ENCODE data around the gene PLA2R1.

DNA sequence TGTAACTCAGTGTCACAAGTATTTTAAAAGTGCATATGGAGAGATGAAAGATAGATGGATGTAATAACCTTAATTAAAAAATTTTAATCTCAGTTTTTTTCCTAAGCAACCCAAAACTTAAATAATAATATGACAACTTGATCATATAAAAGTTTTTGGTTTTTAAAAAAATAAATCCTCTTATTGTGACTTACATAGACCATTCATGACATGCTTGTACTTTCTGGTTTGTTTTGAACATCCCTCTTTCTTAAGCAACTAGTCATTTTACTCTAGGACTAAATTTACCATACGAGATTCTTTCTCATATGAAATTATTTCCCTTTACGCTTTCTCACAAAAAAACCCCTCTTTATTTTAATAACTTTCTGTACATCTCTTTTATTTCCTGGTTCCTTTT is 6.5 kb upstream of the PLA2R1 start:
- TF ChIP-seq, protein P1, sequence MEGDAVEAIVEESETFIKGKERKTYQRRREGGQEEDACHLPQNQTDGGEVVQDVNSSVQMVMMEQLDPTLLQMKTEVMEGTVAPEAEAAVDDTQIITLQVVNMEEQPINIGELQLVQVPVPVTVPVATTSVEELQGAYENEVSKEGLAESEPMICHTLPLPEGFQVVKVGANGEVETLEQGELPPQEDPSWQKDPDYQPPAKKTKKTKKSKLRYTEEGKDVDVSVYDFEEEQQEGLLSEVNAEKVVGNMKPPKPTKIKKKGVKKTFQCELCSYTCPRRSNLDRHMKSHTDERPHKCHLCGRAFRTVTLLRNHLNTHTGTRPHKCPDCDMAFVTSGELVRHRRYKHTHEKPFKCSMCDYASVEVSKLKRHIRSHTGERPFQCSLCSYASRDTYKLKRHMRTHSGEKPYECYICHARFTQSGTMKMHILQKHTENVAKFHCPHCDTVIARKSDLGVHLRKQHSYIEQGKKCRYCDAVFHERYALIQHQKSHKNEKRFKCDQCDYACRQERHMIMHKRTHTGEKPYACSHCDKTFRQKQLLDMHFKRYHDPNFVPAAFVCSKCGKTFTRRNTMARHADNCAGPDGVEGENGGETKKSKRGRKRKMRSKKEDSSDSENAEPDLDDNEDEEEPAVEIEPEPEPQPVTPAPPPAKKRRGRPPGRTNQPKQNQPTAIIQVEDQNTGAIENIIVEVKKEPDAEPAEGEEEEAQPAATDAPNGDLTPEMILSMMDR (IDR thresholded peaks at IDR 0.05; ENCODE audit: poor library complexity, severe bottlenecking), result no peak
- TF ChIP-seq EP300 (conservative IDR thresholded peaks at IDR 0.05; ENCODE audit: poor library complexity, severe bottlenecking), result no peak
- TF ChIP-seq MXI1 (conservative IDR thresholded peaks at IDR 0.05; ENCODE audit: poor library complexity, severe bottlenecking), result no peak
- TF ChIP-seq TAF1 (IDR thresholded peaks at IDR 0.05; ENCODE audit: low read depth), result no peak

All from neural cell (in vitro differentiated cells).